ENCODE measurements around the gene ENG.

GRCh38 chr9:127772603-127773002, 81.9 kb downstream of the ENG start:
- TF ChIP-seq POLR2A (IDR thresholded peaks at IDR 0.05; ENCODE audit: low read length) (no peak), CEBPB (IDR thresholded peaks at IDR 0.05) (no peak), CTCF (IDR thresholded peaks at IDR 0.05) (no peak), MAFK (IDR thresholded peaks at IDR 0.05; ENCODE audit: partially characterized antibody) (no peak), EP300 (IDR thresholded peaks at IDR 0.05) (no peak)
